ENCODE data around the gene MXRA8. TPM values are rescaled to one million over a fixed set of nuclear protein-coding genes. Genes with fewer than 3 reads are reported as not detected.

Gene MXRA8
- total and polyA plus RNA-seq, 9 of the 15 experiments (the other 6 are each of a cell fraction or from before 2014, with no cell fraction given): 0.66 to 11.3 (median 6.3) TPM

DNA sequence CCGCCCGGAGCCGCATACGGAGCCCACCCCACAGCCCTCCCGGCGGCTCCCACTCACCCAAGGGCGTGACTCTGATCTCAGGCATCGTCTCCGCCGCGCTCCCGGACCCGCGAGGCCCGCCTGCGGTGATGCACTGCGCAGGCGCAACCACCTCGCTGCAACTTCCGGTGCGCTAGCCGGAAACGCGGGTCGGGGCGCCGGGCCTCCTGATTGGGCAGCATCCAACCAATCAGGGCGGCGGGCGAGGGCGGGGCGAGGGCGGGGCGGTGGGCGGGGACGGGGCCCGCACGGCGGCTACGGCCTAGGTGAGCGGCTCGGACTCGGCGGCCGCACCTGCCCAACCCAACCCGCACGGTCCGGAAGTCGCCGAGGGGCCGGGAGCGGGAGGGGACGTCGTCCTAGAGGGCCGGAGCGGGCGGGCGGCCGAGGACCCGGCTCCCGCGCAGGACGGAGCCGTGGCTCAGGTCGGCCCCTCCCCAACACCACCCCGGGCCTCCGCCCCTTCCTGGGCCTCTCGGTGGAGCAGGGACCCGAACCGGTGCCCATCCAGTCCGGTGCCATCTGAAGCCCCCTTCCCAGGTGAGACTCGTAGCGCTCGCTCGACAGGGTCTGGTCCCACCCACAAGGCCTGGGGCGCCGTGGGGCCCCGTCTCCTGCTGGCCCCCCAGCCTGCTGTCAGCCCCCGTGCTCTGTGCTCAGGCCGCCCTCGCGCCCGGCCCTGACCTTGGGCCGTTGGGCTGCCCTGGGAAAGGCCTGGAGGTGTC lies 33.6 kb downstream of the MXRA8 start, which contains the start of the genes CPTP and INTS11 (continued):
- TF ChIP-seq ATF4 (CRISPR knock-in tag; IDR thresholded peaks at IDR 0.05) (no peak), RBM22 (IDR thresholded peaks at IDR 0.05; ENCODE audit: low read depth, low read length, poor library complexity, severe bottlenecking) (no peak), YY1 (IDR thresholded peaks at IDR 0.05; ENCODE audit: borderline replicate concordance in 1 of 3, control insufficient read depth in 1 of 3, extremely low read depth in 1 of 3, insufficient read depth in 3 of 3, insufficient read length in 1 of 3, insufficient replicate concordance in 2 of 3, low read depth in 1 of 3, low read length in 2 of 3) (no peak), CEBPB (tag; IDR thresholded peaks at IDR 0.05) (no peak), MYNN (IDR thresholded peaks at IDR 0.05) (no peak), MYNN (CRISPR knock-in tag; IDR thresholded peaks at IDR 0.05) (no peak), IRF2 (CRISPR knock-in tag; IDR thresholded peaks at IDR 0.05) (no peak), JUN (IDR thresholded peaks at IDR 0.05; ENCODE audit: borderline replicate concordance, low read depth, low read length) (no peak), JUN (CRISPR knock-in tag; IDR thresholded peaks at IDR 0.05; ENCODE audit: borderline replicate concordance) (no peak), SREBF2 (CRISPR knock-in tag; IDR thresholded peaks at IDR 0.05) (no peak), BRF2 (IDR thresholded peaks at IDR 0.05; ENCODE audit: borderline replicate concordance, insufficient read depth, insufficient read length) (no peak), ZFP36 (IDR thresholded peaks at IDR 0.05; ENCODE audit: low read depth, low read length, partially characterized antibody) (no peak), ARNT (IDR thresholded peaks at IDR 0.05) (no peak), HMG20B (CRISPR knock-in tag; IDR thresholded peaks at IDR 0.05) (no peak), XRCC3 (IDR thresholded peaks at IDR 0.05) (no peak), ZNF174 (CRISPR knock-in tag; IDR thresholded peaks at IDR 0.05) (no peak), SIX5 (IDR thresholded peaks at IDR 0.05; ENCODE audit: borderline replicate concordance in 1 of 2, insufficient read depth in 1 of 2, low read depth in 1 of 2, low read length in 2 of 2) (no peak), TAF7 (tag; IDR thresholded peaks at IDR 0.05) (no peak), CBFA2T2 (conservative IDR thresholded peaks at IDR 0.05) (no peak), XRCC4 (IDR thresholded peaks at IDR 0.05; ENCODE audit: extremely low read depth, insufficient read depth, insufficient read length) (no peak), PATZ1 (CRISPR knock-in tag; IDR thresholded peaks at IDR 0.05; ENCODE audit: borderline replicate concordance) (no peak), ARID2 (IDR thresholded peaks at IDR 0.05) (no peak)
- TF ChIP-seq, protein P1, sequence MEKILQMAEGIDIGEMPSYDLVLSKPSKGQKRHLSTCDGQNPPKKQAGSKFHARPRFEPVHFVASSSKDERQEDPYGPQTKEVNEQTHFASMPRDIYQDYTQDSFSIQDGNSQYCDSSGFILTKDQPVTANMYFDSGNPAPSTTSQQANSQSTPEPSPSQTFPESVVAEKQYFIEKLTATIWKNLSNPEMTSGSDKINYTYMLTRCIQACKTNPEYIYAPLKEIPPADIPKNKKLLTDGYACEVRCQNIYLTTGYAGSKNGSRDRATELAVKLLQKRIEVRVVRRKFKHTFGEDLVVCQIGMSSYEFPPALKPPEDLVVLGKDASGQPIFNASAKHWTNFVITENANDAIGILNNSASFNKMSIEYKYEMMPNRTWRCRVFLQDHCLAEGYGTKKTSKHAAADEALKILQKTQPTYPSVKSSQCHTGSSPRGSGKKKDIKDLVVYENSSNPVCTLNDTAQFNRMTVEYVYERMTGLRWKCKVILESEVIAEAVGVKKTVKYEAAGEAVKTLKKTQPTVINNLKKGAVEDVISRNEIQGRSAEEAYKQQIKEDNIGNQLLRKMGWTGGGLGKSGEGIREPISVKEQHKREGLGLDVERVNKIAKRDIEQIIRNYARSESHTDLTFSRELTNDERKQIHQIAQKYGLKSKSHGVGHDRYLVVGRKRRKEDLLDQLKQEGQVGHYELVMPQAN (IDR thresholded peaks at IDR 0.05; ENCODE audit: borderline replicate concordance): peak; percentile 42; the same call in 1 of the 2 replicates
